ENCODE results near the gene MBD1. TPM values are rescaled to one million over a fixed set of nuclear protein-coding genes. Genes with fewer than 3 reads are reported as not detected.

The MBD1 gene
- polyA plus RNA-seq, 1 of the 3 experiments (the other 2 are of a cell fraction): 72.3 TPM

GRCh38 chr18:50307400-50307737, 26.0 kb upstream of the MBD1 start:
- Histone ChIP-seq H2AFZ (ENCODE audit: low read depth) (peak overlapping the region; percentile 80), H4K20me1 (ENCODE audit: insufficient read depth) (no peaks in the 10 kb centered on the region), H3K4me1 (ENCODE audit: control insufficient read depth in 1 of 2, insufficient read depth in 2 of 2, low read depth in 1 of 2, low read length in 1 of 2) (peaks cover 0 to 8% of the 10 kb centered on the region in 2 experiments; a peak in 1 of 4 replicates), H3K36me3 (replicated peaks in 1 of 2; ENCODE audit: control insufficient read depth in 1 of 2, insufficient read depth in 2 of 2, low read length in 1 of 2) (no peaks in the 10 kb centered on the region), H3K27ac (ENCODE audit: low read depth in 2 of 2, low read length in 1 of 2) (no peak overlapping the region; a peak in 1 of 4 replicates), H3K4me2 (peak overlapping the region; percentile 70), H3K9ac (no peak overlapping the region), H3K27me3 (ENCODE audit: insufficient read depth) (peaks cover 11% of the 10 kb centered on the region; the same call in 1 of the 2 replicates), H3K9me2 (no peaks in the 10 kb centered on the region), H3F3A (replicated peaks; ENCODE audit: insufficient read depth) (no peaks in the 10 kb centered on the region), H3K9me3 (0 out of 2 replicates have a peak, but pooled peaks cover 4% of the 10 kb centered on the region), H3K4me3 (ENCODE audit: low read depth in 2 of 2, low read length in 1 of 2) (peak overlapping the region; percentile 59 to 60), H3K79me2 (ENCODE audit: insufficient read depth) (no peaks in the 10 kb centered on the region)
- WGBS (ENCODE audit: low lambda C conversion rate): 0% methylated on average over 7 of the region's 8 CpGs
- ChIA-PET CTCF (interaction anchor here (2.0 kb wide), 1 partner anchor 50 kb away, joined by 7 read pairs; no protein-coding TSS in a partner anchor), POLR2A (interaction anchor here (0.6 to 0.7 kb wide), 2 partner anchors 9 to 26 kb away, joined by 3 to 5 read pairs; no protein-coding TSS in a partner anchor)
- TF ChIP-seq EP300 (IDR thresholded peaks at IDR 0.05; ENCODE audit: borderline replicate concordance in 1 of 2, low read depth in 1 of 2, low read length in 1 of 2) (no peak), NRF1 (IDR thresholded peaks at IDR 0.05; ENCODE audit: low read depth, low read length) (no peak)
- DNase-seq: no peak

GRCh38 chr18:50306944-50307343, 25.6 kb upstream of the MBD1 start:
- Histone ChIP-seq H3K9me2 (no peaks in the 10 kb centered on the region), H2AFZ (ENCODE audit: low read depth) (peak overlapping the region; percentile 80), H4K20me1 (ENCODE audit: insufficient read depth) (no peaks in the 10 kb centered on the region), H3K4me3 (ENCODE audit: low read depth in 2 of 2, low read length in 1 of 2) (peak overlapping the region; percentile 59 to 60; a peak in 3 of 4 replicates), H3K79me2 (ENCODE audit: insufficient read depth) (no peaks in the 10 kb centered on the region), H3F3A (replicated peaks; ENCODE audit: insufficient read depth) (no peaks in the 10 kb centered on the region), H3K9me3 (0 out of 2 replicates have a peak, but pooled peaks cover 4% of the 10 kb centered on the region), H3K4me2 (peak overlapping the region; percentile 70), H3K27ac (ENCODE audit: low read depth in 2 of 2, low read length in 1 of 2) (no peak overlapping the region), H3K4me1 (ENCODE audit: control insufficient read depth in 1 of 2, insufficient read depth in 2 of 2, low read depth in 1 of 2, low read length in 1 of 2) (peaks cover 0 to 8% of the 10 kb centered on the region in 2 experiments; a peak in 1 of 4 replicates), H3K9ac (no peak overlapping the region), H3K36me3 (replicated peaks in 1 of 2; ENCODE audit: control insufficient read depth in 1 of 2, insufficient read depth in 2 of 2, low read length in 1 of 2) (no peaks in the 10 kb centered on the region), H3K27me3 (ENCODE audit: insufficient read depth) (peaks cover 11% of the 10 kb centered on the region; the same call in 1 of the 2 replicates)
- WGBS (ENCODE audit: low lambda C conversion rate): 76% methylated on average over 8 of the region's 8 CpGs
- ChIA-PET CTCF (interaction anchor here (2.0 kb wide), 1 partner anchor 50 kb away, joined by 7 read pairs; no protein-coding TSS in a partner anchor), POLR2A (no interaction called here)
- no peak for DNase-seq
- TF ChIP-seq RXRA (IDR thresholded peaks at IDR 0.05; ENCODE audit: borderline replicate concordance, low read depth) (no peak), MAX (IDR thresholded peaks at IDR 0.05; ENCODE audit: low read depth) (no peak), TEAD4 (IDR thresholded peaks at IDR 0.05; ENCODE audit: borderline replicate concordance, insufficient read depth) (no peak), SIN3A (IDR thresholded peaks at IDR 0.05; ENCODE audit: borderline replicate concordance, low read depth, low read length) (no peak), EP300 (IDR thresholded peaks at IDR 0.05; ENCODE audit: borderline replicate concordance in 1 of 2, low read depth in 1 of 2, low read length in 1 of 2) (no peak), IRF3 (IDR thresholded peaks at IDR 0.05; ENCODE audit: low read depth, low read length) (no peak), FOXM1 (IDR thresholded peaks at IDR 0.05; ENCODE audit: low read depth) (no peak), USF1 (IDR thresholded peaks at IDR 0.05; ENCODE audit: borderline replicate concordance, low read depth) (no peak), RFX5 (IDR thresholded peaks at IDR 0.05; ENCODE audit: low read length) (no peak), MXI1 (IDR thresholded peaks at IDR 0.05; ENCODE audit: low read depth, low read length) (no peak), ZBTB33 (IDR thresholded peaks at IDR 0.05; ENCODE audit: borderline replicate concordance, low read depth) (no peak), PBX3 (IDR thresholded peaks at IDR 0.05) (no peak), USF2 (IDR thresholded peaks at IDR 0.05; ENCODE audit: borderline replicate concordance, low read depth, low read length) (no peak), FOSL2 (IDR thresholded peaks at IDR 0.05; ENCODE audit: borderline replicate concordance, low read depth) (no peak), TAF1 (IDR thresholded peaks at IDR 0.05; ENCODE audit: borderline replicate concordance, low read depth, low read length) (no peak), GABPA (IDR thresholded peaks at IDR 0.05; ENCODE audit: low read depth) (no peak), TCF12 (IDR thresholded peaks at IDR 0.05) (no peak), YY1 (IDR thresholded peaks at IDR 0.05; ENCODE audit: low read depth) (no peak), POLR2AphosphoS5 (IDR thresholded peaks at IDR 0.05; ENCODE audit: low read depth, low read length) (no peak), ELF1 (IDR thresholded peaks at IDR 0.05) (no peak)

All from SK-N-SH (cell line).